Sigmoid colon (tissue), 4 donors: ENCODE results near the gene CDH9.

ENCODE experiments used
- CTCF ChIP-seq, 4 experiments: fragments of 450-650 bp in 3 of 4; fragments of 200-600 bp in 1 of 4; IDR thresholded peaks; one replicate each; pipeline ENCODE4 v1.5.1; 2016 to 2019; ENCODE audit warnings: antibody characterized with exemption in 4 of 4, mild to moderate bottlenecking in 3 of 4, moderate library complexity in 2 of 4
- EP300 ChIP-seq, 4 donors: sonication (generic); formaldehyde crosslinking; IDR thresholded peaks; one replicate each; pipeline ENCODE4 v1.6.1; 2017; ENCODE audit warnings: antibody characterized with exemption in 4 of 4
- POLR2A ChIP-seq, 2 donors: fragments of 450-650 bp; IDR thresholded peaks; one replicate each; pipeline ENCODE4 v1.6.1; 2016; ENCODE audit warnings: antibody characterized with exemption in 2 of 2, mild to moderate bottlenecking in 2 of 2, moderate library complexity in 2 of 2
- POLR2AphosphoS5 ChIP-seq, 4 donors: sonication (generic); formaldehyde crosslinking; IDR thresholded peaks; one replicate each; pipeline ENCODE4 v1.6.1; 2017; ENCODE audit warnings: antibody characterized with exemption in 4 of 4

- no peak for TF ChIP-seq EP300 (IDR thresholded peaks at IDR 0.05)
- no peak for TF ChIP-seq CTCF (IDR thresholded peaks at IDR 0.05)
- TF ChIP-seq POLR2A (IDR thresholded peaks at IDR 0.05), result no peak
- TF ChIP-seq POLR2AphosphoS5 (IDR thresholded peaks at IDR 0.05), result no peak
Observed at GRCh38 chr5:26833596-26833995, 204.8 kb downstream of the CDH9 start.
